ENCODE results near the gene FHOD3.
"Not testable (repeated sequence)": the region's sequence is repeated elsewhere in the genome, so short reads cannot be mapped to it uniquely, and the experiment has no call there.

Gene FHOD3

DNA sequence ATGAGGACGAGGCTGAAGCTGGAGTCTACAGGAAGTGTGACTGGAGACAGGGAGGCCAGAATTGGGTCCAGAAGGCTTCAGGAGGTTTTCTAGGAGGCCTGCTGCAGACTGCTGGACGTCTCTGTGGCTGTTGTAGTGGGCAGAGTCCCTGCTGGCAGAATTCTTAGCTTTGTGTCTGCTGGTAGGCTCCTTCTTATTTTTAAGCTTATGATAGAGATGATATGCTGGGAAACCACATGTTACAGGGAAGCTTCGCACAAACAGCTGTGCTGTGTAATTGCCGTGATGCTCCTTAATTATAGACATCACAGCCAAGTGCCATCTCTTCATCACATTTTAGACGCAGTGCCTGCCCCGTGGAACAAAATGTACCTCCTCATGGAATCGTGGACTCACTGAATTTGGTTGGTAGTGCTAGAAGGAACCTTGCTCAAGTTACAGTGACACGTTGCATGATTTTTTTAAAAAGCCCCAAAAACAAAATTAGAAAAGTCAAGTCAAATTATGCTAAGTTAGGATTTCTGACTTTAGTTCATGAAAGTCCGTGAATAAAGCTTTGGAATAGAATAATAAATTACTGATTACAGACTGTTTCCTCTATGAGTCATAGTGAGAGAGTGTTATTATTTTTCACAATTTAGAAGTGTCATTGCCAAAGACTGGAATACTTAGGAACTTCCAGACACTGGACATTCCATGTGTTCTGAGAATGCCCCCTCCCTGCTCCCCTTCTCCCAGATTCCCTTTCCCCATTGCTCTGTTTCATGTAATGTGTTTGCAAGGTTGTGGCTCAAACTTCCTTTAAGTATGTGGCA is 144.1 kb downstream of the FHOD3 start:
- no peak for DNase-seq (ENCODE audit: low read depth in 3 of 3, low spot score in 1 of 3)

DNA sequence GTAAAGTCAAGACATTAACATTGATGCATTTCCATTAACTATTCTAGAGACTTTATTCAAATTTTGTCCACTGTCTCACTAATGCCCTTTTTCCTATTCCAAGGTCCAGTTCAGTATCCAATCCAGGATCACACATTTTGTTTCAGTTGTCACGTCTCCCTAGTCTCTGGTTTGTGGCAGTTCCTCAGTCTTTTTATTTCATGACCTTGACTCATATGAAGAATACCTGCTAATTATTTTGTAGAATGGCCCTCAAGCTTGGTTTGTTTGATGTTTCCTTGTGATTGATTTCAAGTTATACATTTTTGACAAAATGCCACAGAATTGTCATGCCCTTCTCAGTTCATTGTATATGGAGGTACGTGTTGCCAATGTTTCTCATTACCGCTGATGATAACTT is 145.2 kb downstream of the FHOD3 start:
- no peak for DNase-seq (ENCODE audit: low read depth in 3 of 3, low spot score in 1 of 3)

GRCh38 chr18:36446059-36446458 is 148.5 kb downstream of the FHOD3 start:
- no peak for DNase-seq (ENCODE audit: low read depth in 3 of 3, low spot score in 1 of 3)

GRCh38 chr18:36448384-36449290 is 151.1 kb downstream of the FHOD3 start:
- DNase-seq (ENCODE audit: low read depth in 3 of 3, low spot score in 1 of 3): no peak

GRCh38 chr18:36449451-36449850 is 151.9 kb downstream of the FHOD3 start:
- DNase-seq (ENCODE audit: low read depth in 3 of 3, low spot score in 1 of 3): no peak

GRCh38 chr18:36450264-36450663 is 152.8 kb downstream of the FHOD3 start:
- no peak for DNase-seq (ENCODE audit: low read depth in 3 of 3, low spot score in 1 of 3)

DNA sequence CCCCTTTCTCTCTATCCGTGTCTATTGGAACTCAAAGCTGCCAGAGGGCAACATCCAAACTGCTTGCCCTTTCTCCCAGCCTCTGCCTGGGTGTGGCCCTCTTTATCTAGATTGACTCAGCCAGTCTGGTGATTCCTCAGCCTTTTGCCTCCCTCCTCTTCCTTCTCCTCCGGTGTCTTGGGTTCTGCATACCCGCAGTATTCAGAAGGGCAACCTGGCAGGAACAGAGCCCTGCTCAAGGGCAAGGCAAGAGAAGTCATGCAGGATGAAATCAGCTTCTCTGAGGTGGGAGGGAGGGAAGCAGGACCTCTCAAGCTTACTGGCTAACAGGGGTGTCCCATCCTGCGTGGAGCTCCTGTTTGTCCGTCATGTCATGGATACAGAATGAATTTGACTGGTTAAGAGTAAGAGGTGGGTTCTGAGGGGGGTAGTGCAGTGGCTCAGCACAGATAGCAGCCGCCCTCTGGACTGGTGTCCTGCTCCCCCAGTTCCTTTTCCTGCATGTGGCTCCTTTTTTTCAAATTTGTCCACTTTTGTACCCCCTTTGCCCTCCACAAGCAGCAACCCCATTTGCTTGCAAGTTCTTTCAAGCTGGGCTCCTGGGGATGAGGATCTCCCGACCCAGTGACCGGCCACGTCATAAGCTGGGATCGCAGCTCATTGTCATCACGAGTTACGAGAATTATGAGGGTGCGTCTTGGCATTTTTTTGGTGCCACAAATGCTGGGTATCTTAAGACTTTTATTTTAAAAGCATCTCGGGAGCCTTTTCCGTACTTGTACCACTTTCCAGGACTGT is 154.1 kb downstream of the FHOD3 start:
- no peak for DNase-seq (ENCODE audit: low read depth in 3 of 3, low spot score in 1 of 3)

DNA sequence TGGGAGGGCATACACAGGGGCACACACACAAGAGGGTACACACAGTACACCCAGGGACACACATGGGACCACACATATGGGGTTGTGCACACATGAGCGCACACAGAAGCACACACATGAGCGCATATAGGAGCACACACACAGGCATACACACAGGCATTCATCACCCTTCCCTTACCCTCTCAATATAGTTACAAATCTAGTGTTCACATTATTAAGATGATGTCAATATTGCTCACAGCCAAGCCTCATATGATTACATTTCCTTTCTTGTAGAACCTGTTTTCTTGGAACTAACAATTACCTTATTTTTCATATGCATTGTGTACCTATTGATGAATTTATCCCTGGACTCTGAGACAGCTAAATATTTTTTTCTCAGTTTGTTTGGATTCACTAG is 156.7 kb downstream of the FHOD3 start:
- DNase-seq (ENCODE audit: low read depth in 3 of 3, low spot score in 1 of 3): no peak

GRCh38 chr18:36454848-36455458 is 157.4 kb downstream of the FHOD3 start:
- no peak for DNase-seq (ENCODE audit: low read depth in 3 of 3, low spot score in 1 of 3)

DNA sequence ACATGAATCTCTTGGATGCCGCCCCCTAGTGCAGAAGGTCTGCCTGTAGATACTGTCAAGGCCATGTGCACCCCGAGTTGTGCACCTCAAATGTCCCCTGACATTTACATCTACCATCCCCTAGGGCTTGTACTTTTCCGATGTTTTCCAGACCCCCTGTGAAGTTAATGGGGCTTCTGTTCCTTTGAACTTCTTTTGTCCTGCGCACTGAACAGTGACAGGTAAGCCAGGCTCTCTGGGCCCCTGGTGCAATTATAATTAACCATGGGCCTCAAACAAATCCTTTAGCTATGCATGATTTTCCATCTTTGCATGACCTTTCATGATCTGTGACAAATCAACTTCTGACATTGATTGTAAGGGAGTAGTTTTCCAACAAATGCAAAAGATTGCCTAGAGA is 158.4 kb downstream of the FHOD3 start:
- no peak for DNase-seq (ENCODE audit: low read depth in 3 of 3, low spot score in 1 of 3)

DNA sequence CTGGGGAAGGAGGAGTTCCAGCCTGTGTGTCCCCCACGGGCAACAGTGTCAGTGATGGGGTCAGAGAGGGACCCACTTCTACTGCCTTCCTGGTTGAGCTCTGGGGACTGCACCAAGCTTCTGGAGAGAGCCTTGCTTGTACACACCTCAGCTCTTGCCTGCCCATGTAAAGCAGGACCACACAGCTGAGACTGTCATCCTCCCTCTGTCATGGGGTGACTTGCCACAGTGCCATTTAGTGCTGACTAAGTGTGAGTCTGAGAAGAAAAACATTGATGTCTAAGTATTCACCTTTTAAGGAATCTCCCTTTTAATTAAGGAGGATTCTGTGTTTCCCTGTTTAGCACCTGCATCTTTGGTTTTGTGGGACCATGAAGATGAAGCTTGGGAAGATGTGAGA is 159.1 kb downstream of the FHOD3 start:
- DNase-seq (ENCODE audit: low read depth in 3 of 3, low spot score in 1 of 3): no peak

DNA sequence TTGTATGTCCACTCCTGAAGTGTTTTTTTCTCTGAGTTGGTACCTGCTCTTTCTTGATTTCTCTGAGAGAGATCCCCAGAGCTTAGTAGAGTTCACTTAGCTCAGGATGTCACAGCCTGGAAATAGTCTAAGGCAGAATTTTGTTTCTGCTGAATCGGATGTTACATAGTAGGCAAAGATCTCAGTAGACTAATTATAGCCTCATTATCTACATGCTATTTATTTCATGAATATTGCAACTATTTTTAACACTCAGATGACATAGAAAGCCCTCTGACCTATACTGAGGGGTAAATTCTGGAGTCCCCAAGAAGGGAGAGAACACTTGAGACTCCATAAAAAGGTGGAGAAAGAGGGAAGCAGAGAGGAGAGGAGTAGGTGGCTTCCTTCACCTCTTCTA is 160.2 kb downstream of the FHOD3 start:
- no peak for DNase-seq (ENCODE audit: low read depth in 3 of 3, low spot score in 1 of 3)

DNA sequence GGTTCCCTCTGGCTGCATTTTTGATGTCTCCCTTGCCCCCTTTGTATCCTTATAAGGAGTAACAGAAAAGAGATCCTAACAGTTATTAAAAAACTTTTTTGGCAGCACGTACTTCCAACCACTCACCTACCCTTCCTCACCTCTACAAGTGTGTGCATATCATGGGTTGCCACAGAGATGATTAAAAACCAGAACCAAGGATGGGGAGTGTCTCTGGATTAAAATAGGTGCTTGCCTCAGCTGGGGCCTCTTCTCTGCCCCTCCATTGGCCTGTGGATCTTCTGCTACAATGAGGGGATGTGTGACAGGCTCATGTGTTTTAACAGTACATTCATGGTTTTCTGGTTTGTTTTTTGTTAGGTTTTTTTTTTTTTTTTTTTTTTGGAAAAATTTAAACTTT is 160.8 kb downstream of the FHOD3 start:
- DNase-seq (ENCODE audit: low read depth in 3 of 3, low spot score in 1 of 3): no peak

DNA sequence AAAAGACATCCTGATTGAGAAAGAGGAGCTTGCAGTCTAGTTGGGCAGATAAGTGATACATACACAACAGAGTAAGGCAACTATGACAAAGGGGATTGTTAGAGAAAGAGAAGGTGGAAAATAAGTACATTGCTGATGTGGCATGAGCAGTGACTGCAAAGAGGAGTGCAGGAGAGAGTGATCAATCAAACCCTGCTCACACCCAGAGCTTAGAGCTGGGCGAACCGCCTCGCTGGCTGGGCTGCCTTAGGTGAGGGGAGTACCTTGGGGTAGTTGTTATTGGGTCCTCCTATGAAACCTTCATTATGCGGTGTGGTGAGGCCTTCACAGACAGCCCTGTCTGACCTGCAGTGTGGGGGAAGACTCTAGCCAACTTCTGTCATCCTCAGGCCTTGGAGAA is 161.7 kb downstream of the FHOD3 start:
- no peak for DNase-seq (ENCODE audit: low read depth in 3 of 3, low spot score in 1 of 3)

DNA sequence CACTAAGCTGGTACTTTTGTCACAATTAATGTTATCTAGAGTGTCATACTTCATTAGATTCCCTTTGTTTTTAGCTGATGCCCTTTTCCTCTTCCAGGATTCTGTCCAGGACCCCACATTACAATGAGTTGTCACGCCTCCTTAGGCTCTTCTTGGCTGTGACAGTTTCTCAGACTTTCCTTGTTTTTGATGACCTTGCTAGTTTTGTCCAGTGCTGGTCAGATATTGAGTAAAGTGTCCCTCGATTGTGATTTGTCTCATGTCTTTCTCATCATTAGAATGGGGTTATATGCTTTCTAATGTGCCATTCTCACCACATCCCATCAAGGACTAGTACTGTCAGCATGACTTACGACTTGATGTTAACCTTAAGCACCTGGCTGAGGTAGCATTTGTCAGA is 162.3 kb downstream of the FHOD3 start:
- DNase-seq (ENCODE audit: low read depth in 3 of 3, low spot score in 1 of 3): no peak

DNA sequence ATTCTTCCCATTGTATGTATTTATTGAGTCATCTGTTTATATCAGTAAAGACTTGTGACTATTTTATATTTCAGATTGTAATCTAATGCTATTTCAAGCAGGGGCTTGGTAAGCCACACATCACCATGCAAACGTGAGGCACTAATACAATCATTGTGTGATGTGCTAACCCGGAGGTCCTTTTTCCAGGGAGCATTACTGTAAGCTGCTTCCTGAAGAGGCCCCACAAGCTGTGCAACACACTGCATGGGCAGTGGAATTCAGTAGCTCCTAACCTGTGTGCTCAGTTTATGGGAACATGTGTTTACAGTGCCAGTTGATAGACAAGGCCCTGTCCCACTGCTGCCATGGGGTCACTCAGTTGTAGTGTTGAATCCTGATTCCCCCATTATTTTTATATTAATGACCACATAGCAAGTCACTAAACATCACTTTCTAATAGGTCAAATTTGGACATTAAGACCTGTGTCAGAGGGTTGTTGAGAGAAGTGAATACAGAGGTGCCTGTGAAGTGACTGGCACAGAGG is 162.9 kb downstream of the FHOD3 start:
- no peak for DNase-seq (ENCODE audit: low read depth in 3 of 3, low spot score in 1 of 3)

DNA sequence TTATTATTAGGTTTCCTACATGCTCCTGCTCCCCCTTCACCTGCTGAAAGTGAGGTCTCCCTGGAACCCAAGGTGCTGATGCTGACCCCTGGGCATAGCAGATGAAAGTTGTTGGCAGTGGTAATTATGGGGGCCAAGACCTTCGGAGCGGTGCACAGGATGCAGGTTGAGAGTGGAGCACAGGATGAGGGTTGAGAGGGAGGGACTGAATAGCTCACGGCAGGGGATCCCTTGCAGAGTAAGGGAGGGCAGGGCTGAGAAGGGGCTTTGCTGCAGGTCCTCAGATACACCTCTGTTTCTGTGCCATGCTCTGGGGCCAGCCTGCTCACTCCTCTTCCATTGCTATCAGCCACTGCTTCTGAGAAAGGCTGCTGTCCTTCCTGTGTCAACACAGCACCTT is 163.3 kb downstream of the FHOD3 start:
- no peak for DNase-seq (ENCODE audit: low read depth in 3 of 3, low spot score in 1 of 3)

GRCh38 chr18:36461551-36461987 is 164.1 kb downstream of the FHOD3 start:
- DNase-seq (ENCODE audit: low read depth in 3 of 3, low spot score in 1 of 3): no peak

GRCh38 chr18:36463516-36463915 is 166.0 kb downstream of the FHOD3 start:
- not testable (repeated sequence) for DNase-seq (ENCODE audit: low read depth in 3 of 3, low spot score in 1 of 3)

DNA sequence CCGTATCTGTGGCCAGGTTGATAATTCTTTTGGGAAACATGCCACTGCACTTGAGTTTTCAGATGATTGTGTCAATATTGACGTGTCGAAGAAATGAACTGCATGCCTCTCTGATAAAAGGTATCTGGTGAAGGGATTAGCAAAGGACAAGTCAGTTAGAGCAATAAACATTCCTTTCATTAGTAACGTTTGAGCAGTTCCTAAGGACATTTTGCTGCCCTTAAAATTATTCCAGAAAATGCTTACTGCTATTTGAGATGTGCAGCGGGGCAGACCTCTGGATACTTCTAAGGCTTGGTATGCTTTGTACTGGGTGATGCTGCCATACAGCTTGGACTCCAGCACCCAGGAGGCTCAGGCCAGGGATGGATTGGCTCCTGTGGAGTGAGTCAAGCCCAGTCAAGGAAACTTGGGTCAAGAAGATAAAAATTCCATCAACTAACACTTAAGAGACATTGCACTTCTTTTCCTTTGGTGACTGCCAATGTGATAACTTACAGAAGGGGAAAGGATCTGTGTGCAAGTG is 166.7 kb downstream of the FHOD3 start:
- no peak for DNase-seq (ENCODE audit: low read depth in 3 of 3, low spot score in 1 of 3)

GRCh38 chr18:36465276-36465675 is 167.8 kb downstream of the FHOD3 start:
- DNase-seq (ENCODE audit: low read depth in 3 of 3, low spot score in 1 of 3): no peak
